Muscle of leg (tissue), 11 donors: Measurements from ENCODE around the gene TSPAN9. TPM values are rescaled to one million over a fixed set of nuclear protein-coding genes. Genes with fewer than 3 reads are reported as not detected.
A peak's percentile ranks its signal among the peaks of the same experiment; 100 is the strongest.

ENCODE experiments used
- DNase-seq: peaks from one replicate; pipeline ENCODE4 v3.0.0; 2013
- H3K27ac ChIP-seq: one replicate; pipeline ENCODE4 v1.5.1; 2013; ENCODE audit warnings: mild to moderate bottlenecking, low read length, control low read depth
- H3K27me3 ChIP-seq: one replicate; pipeline ENCODE4 v1.6.1; 2013; ENCODE audit warnings: low read length; ENCODE audit not compliant: control insufficient read depth, insufficient read depth
- H3K36me3 ChIP-seq: one replicate; pipeline ENCODE4 v1.6.1; 2013; ENCODE audit warnings: low read length; ENCODE audit not compliant: control insufficient read depth, insufficient read depth
- H3K4me1 ChIP-seq: one replicate; pipeline ENCODE4 v1.6.1; 2013; ENCODE audit warnings: low read length; ENCODE audit not compliant: control insufficient read depth, insufficient read depth
- H3K4me3 ChIP-seq: one replicate; pipeline ENCODE4 v1.5.1; 2013; ENCODE audit warnings: low read length, control low read depth
- H3K9me3 ChIP-seq: replicated peaks from 2 replicates; pipeline ENCODE4 v1.6.1; 2013; ENCODE audit warnings: low read depth, low read length; ENCODE audit not compliant: control insufficient read depth
- WGBS: methylation state at CpG from one replicate; pipeline ENCODE4 v1.1.5; 2013; ENCODE audit warnings: missing lambda C conversion rate; ENCODE audit not compliant: insufficient coverage; 5-methylcytosine and 5-hydroxymethylcytosine counted together
- polyA plus RNA-seq, 8 donors: library from polyadenylated mRNA; unstranded; fragments of 120-200 nt; gene quantifications; one replicate each; pipeline versions ENCODE4 v1.2.1 to v1.2.3, GENCODE V29; 2013; ENCODE audit warnings: inconsistent platforms in 1 of 8, low replicate concordance in 1 of 8; ENCODE audit not compliant: insufficient read length in 8 of 8, insufficient read depth in 1 of 8
- total RNA-seq: library from RNA; stranded (reverse); fragments of 120-200 nt; gene quantifications from one replicate; pipeline ENCODE4 v1.2.4, GENCODE V29; 2013

Gene TSPAN9
- total and polyA plus RNA-seq, 9 donors: 56.6 to 142 (median 116) TPM

DNA sequence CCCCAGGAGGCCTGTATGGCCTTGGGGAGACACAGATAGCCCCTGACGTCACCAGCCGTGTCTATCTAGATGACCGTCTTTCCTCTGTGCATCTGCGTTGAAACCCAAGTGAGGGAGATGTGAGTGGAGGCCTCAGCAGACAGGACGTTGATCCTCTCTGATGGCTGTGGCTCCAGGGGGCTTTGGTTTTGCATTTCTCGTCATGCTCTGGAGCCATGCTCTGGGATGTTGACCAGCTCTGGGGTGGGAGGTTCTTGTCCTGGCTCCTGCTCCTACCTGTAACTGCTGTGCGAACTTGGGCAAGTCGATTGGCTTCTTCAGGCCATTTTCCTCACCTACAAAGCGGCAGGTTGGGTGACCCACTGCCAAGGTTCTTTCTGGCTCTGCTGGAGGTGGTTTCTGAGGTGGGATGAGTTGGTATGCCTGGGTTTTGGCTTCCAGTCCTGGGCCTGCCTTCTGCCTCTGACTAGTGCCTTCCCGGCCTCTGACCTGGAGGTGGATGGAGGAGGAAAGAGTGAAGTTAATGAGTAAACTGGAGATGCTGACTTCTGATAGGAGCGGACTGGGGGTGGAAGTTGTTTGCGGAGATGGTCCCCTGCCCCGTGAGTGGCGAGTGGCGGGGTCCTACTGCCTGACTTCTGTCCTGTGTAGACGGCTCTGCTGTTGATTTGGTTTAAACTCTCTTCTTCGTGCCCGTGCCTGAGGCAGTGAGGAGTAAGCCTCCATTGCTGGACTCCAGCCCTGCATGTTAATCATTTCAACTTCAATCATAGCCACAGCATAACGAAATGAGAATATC, 8.4 kb downstream of the TSPAN9 start:
- H3K4me1 ChIP-seq: peaks cover 61% of the 10 kb centered on the region
- 76% methylated on average over 11 of the region's 19 CpGs for WGBS
- no peak overlapping the region for H3K27ac ChIP-seq
- H3K9me3 ChIP-seq: no peaks in the 10 kb centered on the region
- peaks cover 2% of the 10 kb centered on the region for H3K27me3 ChIP-seq
- no peak overlapping the region for H3K4me3 ChIP-seq
- H3K36me3 ChIP-seq: peaks cover 5% of the 10 kb centered on the region
- DNase-seq: no peak

DNA sequence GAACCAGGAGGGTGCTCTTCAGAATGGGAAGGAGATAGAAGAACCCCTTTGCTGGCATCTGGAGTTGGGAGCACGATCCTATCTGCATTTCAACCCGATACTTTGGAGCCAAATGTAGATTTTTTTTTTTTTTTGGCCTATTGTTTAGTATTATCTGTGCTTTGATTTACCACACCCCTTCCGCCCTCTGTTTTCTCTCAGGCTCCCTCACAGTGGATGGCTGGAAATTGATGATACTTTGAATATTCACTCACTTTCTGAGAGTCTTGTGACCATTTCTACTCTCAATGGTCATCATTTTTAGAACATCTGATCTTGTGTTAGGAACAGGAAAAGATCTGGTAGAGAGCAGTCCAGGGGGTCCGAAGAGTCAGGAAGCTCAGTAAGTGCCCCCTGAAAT, 9.0 kb downstream of the TSPAN9 start:
- H3K9me3 ChIP-seq: no peaks in the 10 kb centered on the region
- H3K27me3 ChIP-seq: peaks cover 2% of the 10 kb centered on the region
- no peak overlapping the region for H3K4me3 ChIP-seq
- WGBS: 83% methylated on average over 1 of the region's 4 CpGs
- H3K36me3 ChIP-seq: peaks cover 5% of the 10 kb centered on the region
- no peak overlapping the region for H3K27ac ChIP-seq
- DNase-seq: no peak
- H3K4me1 ChIP-seq: peaks cover 60% of the 10 kb centered on the region

DNA sequence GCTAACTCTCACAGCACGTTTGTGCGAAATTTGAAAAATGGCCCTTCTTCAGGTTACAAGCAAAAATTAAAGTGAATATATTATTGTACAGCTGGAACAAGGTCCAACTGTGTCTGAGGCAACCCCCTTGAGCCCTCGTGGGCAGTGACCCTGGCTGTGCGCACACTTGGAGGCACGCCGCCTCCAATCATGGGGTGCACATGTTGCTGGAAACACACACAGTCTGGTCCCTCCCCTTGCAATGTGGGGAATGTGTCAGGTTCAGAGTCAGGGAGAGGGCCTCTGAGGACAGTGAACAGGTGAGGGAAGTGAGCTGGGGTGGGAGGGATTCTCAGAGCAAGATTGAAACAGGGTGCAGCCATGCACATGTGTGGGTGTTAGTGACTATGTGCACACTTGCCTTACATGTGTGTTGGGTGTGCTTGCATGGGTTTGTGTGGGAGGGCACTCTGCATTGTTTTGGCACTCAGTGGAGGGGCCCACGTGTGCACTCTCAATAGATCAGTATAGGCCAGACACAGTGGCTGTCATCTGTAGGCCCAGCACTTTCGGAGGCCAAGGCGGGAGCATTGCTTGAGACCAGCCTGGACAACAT, 9.6 kb downstream of the TSPAN9 start:
- peaks cover 2% of the 10 kb centered on the region for H3K27me3 ChIP-seq
- DNase-seq: no peak
- peaks cover 5% of the 10 kb centered on the region for H3K36me3 ChIP-seq
- H3K4me1 ChIP-seq: peaks cover 63% of the 10 kb centered on the region
- no peak overlapping the region for H3K4me3 ChIP-seq
- 89% methylated on average over 6 of the region's 9 CpGs for WGBS
- H3K27ac ChIP-seq: no peak overlapping the region
- H3K9me3 ChIP-seq: no peaks in the 10 kb centered on the region

DNA sequence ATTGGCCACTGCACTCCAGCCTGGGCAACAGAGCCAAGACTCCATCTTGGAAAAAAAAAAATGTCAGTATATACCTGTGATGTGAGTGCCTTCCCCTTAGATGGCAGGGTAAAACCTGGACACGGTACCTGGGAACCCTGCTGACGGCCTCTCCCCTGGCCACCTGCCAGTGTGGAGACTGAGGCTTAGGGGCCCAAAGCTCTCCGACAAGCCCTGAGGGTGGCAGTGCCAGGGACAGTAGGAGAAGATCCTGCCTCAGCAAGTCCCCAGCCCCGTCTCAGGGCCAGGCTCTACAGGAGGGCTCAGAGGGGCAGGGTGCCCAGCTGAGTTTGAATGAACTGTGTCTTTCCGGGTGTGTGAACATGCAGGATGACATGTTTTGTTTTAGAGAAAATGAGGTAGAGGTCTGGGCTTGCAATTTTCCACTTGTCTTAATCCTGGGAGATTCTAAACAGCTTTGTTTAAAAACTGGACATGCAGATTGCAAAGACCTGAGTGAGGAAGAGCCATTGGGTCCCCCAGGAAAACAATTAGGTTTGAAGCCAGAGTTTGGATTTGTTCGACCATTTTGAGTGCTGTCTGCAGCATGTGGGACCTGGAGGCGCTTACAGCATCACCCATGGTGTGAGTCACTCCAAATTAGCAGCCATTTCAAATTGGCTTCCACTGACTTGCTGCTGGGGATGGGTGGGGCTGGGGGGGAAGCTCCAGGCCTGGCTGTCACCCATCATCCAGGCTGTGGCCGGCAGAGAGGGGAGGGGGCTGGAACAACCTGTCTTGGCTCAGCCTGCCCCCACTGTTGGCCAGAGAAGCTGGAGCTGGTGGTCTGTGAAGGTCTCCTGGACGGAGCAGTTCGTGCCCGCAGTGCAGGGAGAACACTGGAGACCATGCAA, 10.8 kb downstream of the TSPAN9 start:
- Histone ChIP-seq H3K27me3 (peaks cover 2% of the 10 kb centered on the region), H3K9me3 (no peaks in the 10 kb centered on the region), H3K36me3 (peaks cover 5% of the 10 kb centered on the region), H3K4me3 (no peak overlapping the region), H3K4me1 (peaks cover 68% of the 10 kb centered on the region), H3K27ac (no peak overlapping the region)
- whole genome bisulfite sequencing: 58% methylated on average over 11 of the region's 11 CpGs
- peak; percentile 74 for DNase-seq

DNA sequence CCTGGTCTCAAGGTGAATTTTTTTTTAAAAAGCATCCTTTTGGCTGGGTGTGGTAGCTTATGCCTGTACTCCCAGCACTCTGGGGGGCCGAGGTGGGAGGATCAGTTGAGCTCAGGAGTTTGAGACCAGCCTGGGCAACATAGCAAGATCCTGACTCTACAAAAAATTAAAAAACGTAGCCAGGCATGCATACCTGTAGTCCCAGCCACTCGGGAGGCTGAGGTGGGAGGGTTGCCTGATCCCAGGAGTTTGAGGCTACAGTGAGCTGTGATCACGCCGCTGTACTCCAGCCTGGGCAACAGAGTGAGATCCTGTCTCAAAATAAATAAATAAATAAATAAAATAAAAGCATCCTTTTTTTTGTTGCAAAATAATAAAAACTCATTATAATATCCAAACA, 12.4 kb downstream of the TSPAN9 start:
- peaks cover 54% of the 10 kb centered on the region for H3K4me1 ChIP-seq
- H3K36me3 ChIP-seq: peaks cover 2% of the 10 kb centered on the region
- WGBS: 100% methylated on average over 1 of the region's 5 CpGs

DNA sequence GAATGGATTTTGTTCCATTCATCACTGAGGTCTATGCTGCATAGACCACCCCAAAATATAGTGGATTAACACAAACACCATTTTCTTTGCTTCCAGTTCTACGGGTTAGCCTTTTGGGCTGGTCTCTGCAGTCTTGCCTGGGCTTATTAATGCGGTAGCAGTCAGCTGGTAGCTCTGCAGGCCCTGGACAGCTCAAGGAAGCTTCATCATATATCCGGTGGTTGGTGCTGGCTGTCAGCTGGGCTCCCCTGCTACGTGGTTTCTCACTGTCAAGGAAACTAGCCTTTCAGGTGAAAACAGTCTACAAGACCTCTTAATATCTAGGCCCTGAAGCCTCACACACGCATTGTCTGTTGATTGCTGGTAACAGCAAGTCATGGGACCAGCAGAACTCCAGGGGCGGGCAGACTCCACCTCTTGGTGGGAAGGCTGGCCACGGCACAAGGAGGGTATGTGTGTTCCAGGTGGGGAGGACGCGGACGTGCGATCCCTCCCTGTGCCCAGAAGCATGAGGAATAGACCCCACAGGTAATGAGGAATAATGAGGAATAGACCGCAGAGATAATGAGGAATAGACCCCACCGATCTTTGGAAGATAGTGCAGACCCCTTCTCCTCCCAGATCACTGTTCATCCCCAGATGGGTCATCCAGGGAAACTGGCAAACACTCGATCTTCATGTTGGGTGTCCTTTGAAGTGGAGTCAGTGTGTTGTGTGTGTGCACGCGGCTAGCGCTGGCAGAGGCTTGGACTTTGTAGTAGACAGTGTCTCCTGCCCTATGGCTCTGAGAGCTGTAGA, 13.3 kb downstream of the TSPAN9 start:
- Histone ChIP-seq H3K4me1 (peaks cover 46% of the 10 kb centered on the region), H3K4me3 (no peak overlapping the region), H3K27ac (peak overlapping the region; percentile 14), H3K36me3 (peaks cover 1% of the 10 kb centered on the region), H3K27me3 (no peaks in the 10 kb centered on the region), H3K9me3 (no peaks in the 10 kb centered on the region)
- no peak for DNase-seq
- WGBS: 82% methylated on average over 15 of the region's 17 CpGs

More for the DNA sequence above, 12.4 kb downstream of the TSPAN9 start:
- no peaks in the 10 kb centered on the region for H3K9me3 ChIP-seq
- H3K4me3 ChIP-seq: no peak overlapping the region
- no peak for DNase-seq
- no peak overlapping the region for H3K27ac ChIP-seq
- H3K27me3 ChIP-seq: no peaks in the 10 kb centered on the region

DNA sequence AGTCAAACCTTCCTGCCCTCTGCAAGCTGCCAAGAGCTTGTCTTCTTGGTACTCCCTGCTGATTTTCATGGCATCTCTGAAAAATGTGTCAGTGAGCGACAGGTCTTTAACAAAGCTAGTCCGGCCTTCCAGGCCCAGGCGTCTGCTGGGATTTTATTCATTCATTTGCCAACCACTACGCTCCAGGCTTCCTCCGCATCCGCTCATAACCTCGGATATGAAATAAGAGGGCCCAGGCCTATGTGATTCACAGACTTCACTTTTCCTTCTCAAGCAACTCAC, 13.8 kb downstream of the TSPAN9 start:
- H3K4me1 ChIP-seq: peaks cover 41% of the 10 kb centered on the region

DNA sequence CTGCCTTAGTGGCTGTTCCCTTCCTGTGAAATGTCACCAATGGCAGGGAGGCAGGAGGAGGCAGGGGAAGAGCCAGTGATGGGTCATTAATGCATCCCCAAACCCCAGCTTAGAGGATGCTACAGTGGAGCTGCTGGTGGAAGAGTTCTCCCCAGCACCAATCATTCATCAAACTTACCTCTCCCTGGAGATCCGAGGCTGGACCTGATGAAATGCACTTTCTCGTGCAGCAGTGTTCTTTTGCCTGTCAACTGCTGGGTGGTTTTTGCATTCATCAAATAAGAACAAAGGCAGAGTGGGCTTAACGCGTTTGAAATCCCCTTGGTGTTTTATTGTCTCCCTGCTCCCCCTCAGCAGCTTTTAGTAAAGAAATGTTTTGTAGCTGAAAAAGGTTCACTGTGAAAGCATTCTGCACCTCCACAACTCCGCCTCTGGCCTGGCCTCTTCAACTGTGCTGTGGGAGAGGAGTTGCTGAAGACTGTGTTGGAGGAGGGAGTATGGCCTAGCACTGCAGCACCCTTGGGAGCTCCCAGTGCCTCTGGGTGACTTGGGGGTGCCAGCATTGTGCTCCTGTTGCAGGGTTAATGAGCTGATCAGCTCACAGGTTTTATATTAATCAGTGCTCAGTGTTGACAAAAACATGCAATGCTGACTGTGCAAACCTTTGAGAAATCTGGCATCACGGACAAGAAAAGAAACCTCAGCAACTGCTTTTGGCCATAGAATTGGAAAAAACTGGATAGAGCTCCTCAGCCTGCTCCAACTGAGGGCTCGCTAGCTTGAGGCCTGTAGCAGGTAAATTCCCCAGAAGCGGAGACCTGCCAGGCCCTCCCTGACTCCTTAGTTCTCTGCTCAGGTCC, 14.4 kb downstream of the TSPAN9 start:
- H3K4me1 ChIP-seq: peaks cover 36% of the 10 kb centered on the region
- H3K27me3 ChIP-seq: no peaks in the 10 kb centered on the region
- DNase-seq: peak; percentile 92
- H3K27ac ChIP-seq: peak overlapping the region; percentile 78
- H3K9me3 ChIP-seq: peaks cover 2% of the 10 kb centered on the region
- no peak overlapping the region for H3K4me3 ChIP-seq
- no peaks in the 10 kb centered on the region for H3K36me3 ChIP-seq
- WGBS: 33% methylated on average over 1 of the region's 8 CpGs

More for the DNA sequence above, 13.8 kb downstream of the TSPAN9 start:
- H3K9me3 ChIP-seq: no peaks in the 10 kb centered on the region
- no peak overlapping the region for H3K4me3 ChIP-seq
- 51% methylated on average over 7 of the region's 7 CpGs for WGBS
- no peaks in the 10 kb centered on the region for H3K27me3 ChIP-seq
- no peak for DNase-seq
- H3K36me3 ChIP-seq: no peaks in the 10 kb centered on the region
- peak overlapping the region; percentile 78 for H3K27ac ChIP-seq

DNA sequence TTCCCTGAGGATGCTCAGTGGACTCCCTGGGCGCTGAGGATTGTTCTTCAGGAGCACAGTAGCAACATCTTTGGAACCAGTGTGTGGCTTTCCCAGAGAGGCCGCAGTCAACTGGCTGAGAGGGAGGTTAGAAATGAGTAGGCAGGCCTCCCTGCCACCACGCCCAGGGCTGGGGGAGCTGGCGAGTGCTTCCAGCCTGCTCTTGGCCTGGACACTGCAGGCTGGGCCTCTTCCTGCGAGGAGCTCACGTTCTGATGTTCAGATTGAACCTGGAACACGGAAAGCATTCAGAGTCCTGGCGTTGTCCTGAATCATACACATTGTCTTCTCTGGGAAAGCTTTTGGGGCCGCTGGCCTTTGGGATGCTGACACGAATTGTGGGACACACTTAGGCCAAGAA, 15.6 kb downstream of the TSPAN9 start:
- peaks cover 2% of the 10 kb centered on the region for H3K9me3 ChIP-seq
- no peaks in the 10 kb centered on the region for H3K27me3 ChIP-seq
- peak overlapping the region; percentile 78 for H3K27ac ChIP-seq
- peaks cover 41% of the 10 kb centered on the region for H3K4me1 ChIP-seq
- H3K4me3 ChIP-seq: no peak overlapping the region
- 53% methylated on average over 10 of the region's 10 CpGs for WGBS
- H3K36me3 ChIP-seq: no peaks in the 10 kb centered on the region
- DNase-seq: no peak
